C4-2B (cell line): ENCODE results near the gene LRTM2.

Source experiments
- ZFX ChIP-seq: fragments of 450-650 bp; IDR thresholded peaks from 2 replicates; pipeline ENCODE4 v1.6.1; 2017
- TF ChIP-seq, protein P1 (sequence below): fragments of 450-650 bp; conservative IDR thresholded peaks from 2 replicates; pipeline ENCODE4 v1.5.1; 2017; ENCODE audit warnings: mild to moderate bottlenecking

- TF ChIP-seq, protein P1, sequence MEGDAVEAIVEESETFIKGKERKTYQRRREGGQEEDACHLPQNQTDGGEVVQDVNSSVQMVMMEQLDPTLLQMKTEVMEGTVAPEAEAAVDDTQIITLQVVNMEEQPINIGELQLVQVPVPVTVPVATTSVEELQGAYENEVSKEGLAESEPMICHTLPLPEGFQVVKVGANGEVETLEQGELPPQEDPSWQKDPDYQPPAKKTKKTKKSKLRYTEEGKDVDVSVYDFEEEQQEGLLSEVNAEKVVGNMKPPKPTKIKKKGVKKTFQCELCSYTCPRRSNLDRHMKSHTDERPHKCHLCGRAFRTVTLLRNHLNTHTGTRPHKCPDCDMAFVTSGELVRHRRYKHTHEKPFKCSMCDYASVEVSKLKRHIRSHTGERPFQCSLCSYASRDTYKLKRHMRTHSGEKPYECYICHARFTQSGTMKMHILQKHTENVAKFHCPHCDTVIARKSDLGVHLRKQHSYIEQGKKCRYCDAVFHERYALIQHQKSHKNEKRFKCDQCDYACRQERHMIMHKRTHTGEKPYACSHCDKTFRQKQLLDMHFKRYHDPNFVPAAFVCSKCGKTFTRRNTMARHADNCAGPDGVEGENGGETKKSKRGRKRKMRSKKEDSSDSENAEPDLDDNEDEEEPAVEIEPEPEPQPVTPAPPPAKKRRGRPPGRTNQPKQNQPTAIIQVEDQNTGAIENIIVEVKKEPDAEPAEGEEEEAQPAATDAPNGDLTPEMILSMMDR, result no peak
- no peak for TF ChIP-seq ZFX
Observed at GRCh38 chr12:1834186-1834925, 14.0 kb downstream of the LRTM2 start.
